Pancreas (tissue), 10 donors: Measurements from ENCODE around the gene TGM5. TPM values are rescaled to one million over a fixed set of nuclear protein-coding genes. Genes with fewer than 3 reads are reported as not detected.

Experiments used
- ATAC-seq, 4 donors: fragments of 200-7000 bp; cut with Tn5 transposase; one replicate each; pipeline versions ENCODE4 v1.8.0 to v1.9.1; 2020; ENCODE audit warnings: mild to moderate bottlenecking in 4 of 4, moderate library complexity in 4 of 4
- DNase-seq, 6 donors: peaks; one replicate each; pipeline ENCODE4 v3.0.0-alpha.2; 2020
- FAIRE-seq: peaks from 2 replicates; lab custom pipeline; 2012; peaks lifted over from hg19 to GRCh38; lab: Jason Lieb, UNC
- H3K27ac ChIP-seq, 4 donors: fragments of 200-600 bp; sonication (generic); 1 replicate in 3 of 4; 2 replicates in 1 of 4; pipeline versions ENCODE4 v1.5.0 to v1.8.0; 2020
- H3K27me3 ChIP-seq, 4 donors: fragments of 200-600 bp; one replicate each; pipeline ENCODE4 v1.8.0; 2021
- H3K36me3 ChIP-seq, 3 donors: fragments of 200-600 bp; sonication (generic) in 1 of 3; one replicate each; pipeline versions ENCODE4 v1.5.0 to v1.8.0; 2020 to 2021
- H3K4me1 ChIP-seq, 3 donors: fragments of 200-600 bp; one replicate each; pipeline ENCODE4 v1.8.0; 2021
- H3K4me3 ChIP-seq, 4 donors: fragments of 200-600 bp; sonication (generic) in 2 of 4; one replicate each; pipeline versions ENCODE4 v1.5.0 to v1.8.0; 2020 to 2021
- H3K9me3 ChIP-seq, 4 donors: fragments of 200-600 bp; one replicate each; pipeline ENCODE4 v1.8.0; 2021
- WGBS, 2 donors: extraction: QIAGEN DNeasy Blood & Tissue Kit; methylation state at CpG; one replicate each; pipeline ENCODE4 v1.1.7; 2013; 5-methylcytosine and 5-hydroxymethylcytosine counted together
- intact Hi-C, 3 donors: fragments of 100-400 bp; cut with DNase I; formaldehyde crosslinking; loops; one replicate each; pipeline versions ENCODE4 v1.11.1 to v1.14.2; 2022
- polyA plus RNA-seq, 2 donors: library from polyadenylated mRNA; stranded (reverse); fragments of 200-250 nt; gene quantifications; one replicate each; pipeline ENCODE4 v1.2.3, GENCODE V29; 2013
- total RNA-seq, 6 donors: library from RNA; stranded (reverse); fragmentation: NEBNext Ultra II Directional in 4 of 6; extraction: Animal tissue kit (Norgen Biotek cat#: 25700) in 4 of 6; gene quantifications; one replicate each; pipeline versions ENCODE4 v1.2.1 to v1.2.4, GENCODE V29; 2021 to 2023
- TF ChIP-seq, protein P1 (sequence below), 4 donors: fragments of 200-600 bp; sonication (generic) in 3 of 4; IDR thresholded peaks; one replicate each; pipeline versions ENCODE4 v1.5.0 to v1.8.0; 2021; ENCODE audit warnings: antibody characterized with exemption in 4 of 4
- donor health status: healthy with polysubstance abuse.
- donor health status: DM: no; HTN: no; CAD: no; lungs with moderate emphysema.
- donor health status: DM: no; HTN: no; CAD: no.
- donor health status: control.
- donor health status: control.
- donor health status: Bipolar disorder and iron deficiency.
- donor health status: DM: yes; HTN: yes; CAD: no.
- donor health status: DM: no; HTN: no; CAD: no.
- donor health status: DM: no; HTN: no; CAD: no.
- donor health status: DM: yes; HTN: yes; CAD: no.

Gene TGM5
- total and polyA plus RNA-seq, 8 donors = not detected

DNA sequence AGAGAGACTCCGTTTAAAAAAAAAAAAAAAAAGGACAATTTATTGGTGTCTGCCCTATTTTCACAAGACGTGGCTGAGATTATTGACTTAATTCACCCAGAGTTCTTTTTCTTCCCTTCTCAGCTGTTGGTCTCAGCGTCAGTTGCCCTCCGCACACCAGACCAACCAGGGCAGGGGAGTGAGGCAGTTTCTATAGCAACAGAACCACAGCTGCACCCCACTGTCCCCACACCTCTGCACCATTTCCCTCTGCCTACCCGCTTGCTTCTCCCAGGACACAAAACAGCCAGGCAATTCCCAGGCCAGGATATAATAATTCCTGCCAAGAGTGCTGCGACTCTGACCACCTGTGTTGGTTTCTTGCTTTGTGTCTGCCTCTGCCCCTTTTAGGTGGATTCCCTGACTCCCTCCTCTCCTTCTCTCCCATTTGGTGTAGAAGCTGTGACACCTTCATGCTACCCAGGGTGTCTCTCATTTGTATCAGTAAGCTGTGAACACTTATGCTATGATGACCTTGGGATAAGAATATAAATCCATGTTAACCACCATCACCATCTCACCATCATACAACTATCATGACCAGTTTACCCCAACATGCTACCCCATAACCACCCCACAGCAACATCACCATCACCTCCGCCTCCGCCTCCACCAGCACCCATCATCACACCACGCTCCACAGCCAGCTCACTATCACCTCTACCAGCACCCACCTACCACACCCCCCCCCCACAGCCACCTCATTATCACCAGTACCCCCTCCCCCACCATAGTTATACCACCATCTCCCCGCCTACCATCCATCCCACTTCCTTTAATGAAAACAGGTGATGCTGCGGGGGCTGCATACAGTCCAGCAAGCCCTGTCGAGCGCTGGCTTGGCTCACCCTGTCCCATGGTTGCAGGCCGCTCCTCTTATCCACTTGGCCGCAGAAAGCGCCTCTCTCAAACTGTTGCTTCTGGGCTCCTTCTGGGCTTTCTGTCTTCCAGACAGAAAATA, 46.5 kb downstream of the TGM5 start:
- DNase-seq (no peak), FAIRE-seq (no peak), ATAC-seq (no peak)
- Histone ChIP-seq H3K4me3 (no peak overlapping the region), H3K4me1 (no peaks in the 10 kb centered on the region), H3K27me3 (no peaks in the 10 kb centered on the region), H3K36me3 (no peaks in the 10 kb centered on the region), H3K9me3 (no peaks in the 10 kb centered on the region), H3K27ac (no peak overlapping the region)
- 82 to 86% methylated on average over 16 of the region's 16 CpGs for WGBS, 2 donors
- TF ChIP-seq, protein P1, sequence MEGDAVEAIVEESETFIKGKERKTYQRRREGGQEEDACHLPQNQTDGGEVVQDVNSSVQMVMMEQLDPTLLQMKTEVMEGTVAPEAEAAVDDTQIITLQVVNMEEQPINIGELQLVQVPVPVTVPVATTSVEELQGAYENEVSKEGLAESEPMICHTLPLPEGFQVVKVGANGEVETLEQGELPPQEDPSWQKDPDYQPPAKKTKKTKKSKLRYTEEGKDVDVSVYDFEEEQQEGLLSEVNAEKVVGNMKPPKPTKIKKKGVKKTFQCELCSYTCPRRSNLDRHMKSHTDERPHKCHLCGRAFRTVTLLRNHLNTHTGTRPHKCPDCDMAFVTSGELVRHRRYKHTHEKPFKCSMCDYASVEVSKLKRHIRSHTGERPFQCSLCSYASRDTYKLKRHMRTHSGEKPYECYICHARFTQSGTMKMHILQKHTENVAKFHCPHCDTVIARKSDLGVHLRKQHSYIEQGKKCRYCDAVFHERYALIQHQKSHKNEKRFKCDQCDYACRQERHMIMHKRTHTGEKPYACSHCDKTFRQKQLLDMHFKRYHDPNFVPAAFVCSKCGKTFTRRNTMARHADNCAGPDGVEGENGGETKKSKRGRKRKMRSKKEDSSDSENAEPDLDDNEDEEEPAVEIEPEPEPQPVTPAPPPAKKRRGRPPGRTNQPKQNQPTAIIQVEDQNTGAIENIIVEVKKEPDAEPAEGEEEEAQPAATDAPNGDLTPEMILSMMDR (IDR thresholded peaks at IDR 0.05) = no peak
- intact Hi-C loops = loop anchor here in 1 of 3 donors (5.0 kb wide), 1 partner anchor 62 kb away; no protein-coding TSS in a partner anchor

DNA sequence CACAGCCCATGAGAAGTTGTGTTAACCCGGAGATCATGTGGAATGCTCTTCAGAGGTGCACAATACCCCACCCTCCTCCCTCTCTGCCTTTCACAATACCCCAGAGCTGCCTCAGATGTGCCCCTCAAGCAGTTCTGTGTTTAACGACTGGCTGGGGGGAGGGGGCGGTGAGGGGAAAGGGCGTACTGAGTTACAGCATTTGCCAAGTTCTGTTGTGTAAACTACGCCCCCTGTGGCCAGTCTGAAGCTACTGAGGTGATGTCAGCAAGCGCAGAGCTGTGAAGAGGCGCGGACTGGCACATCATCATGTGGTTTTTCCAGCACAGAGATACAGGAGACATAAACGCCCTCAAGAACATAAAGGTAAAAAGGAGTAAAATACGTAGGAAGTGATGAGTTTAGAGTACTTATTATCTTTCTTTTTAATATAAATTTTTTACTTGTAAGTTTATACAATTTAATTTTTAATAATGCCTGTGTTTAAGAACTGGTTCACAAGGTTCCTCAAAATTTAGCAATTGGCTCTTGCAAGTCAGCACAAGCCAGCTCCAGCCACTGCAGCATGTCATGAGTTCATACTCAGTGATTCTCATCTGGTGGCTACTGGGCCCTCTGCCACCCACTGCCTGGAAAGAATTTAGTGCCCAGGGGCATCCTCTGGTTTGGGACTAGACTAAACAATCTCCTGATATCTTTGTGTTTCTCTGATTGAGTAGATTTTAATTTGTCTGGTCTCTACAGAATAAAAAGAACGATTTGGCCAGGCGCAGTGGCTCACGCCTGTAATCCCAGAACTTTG, 47.6 kb downstream of the TGM5 start:
- Histone ChIP-seq H3K4me3 (no peak overlapping the region), H3K36me3 (no peaks in the 10 kb centered on the region), H3K9me3 (no peaks in the 10 kb centered on the region), H3K4me1 (no peaks in the 10 kb centered on the region), H3K27ac (no peak overlapping the region), H3K27me3 (no peaks in the 10 kb centered on the region)
- FAIRE-seq (no peak), DNase-seq (no peak), ATAC-seq (peak in 1 of 4 donors; percentile 67)
- WGBS, 2 donors = 47 to 48% methylated on average over 13 of the region's 13 CpGs
- TF ChIP-seq, protein P1 (IDR thresholded peaks at IDR 0.05) = no peak
- intact Hi-C loops = no loop called here

DNA sequence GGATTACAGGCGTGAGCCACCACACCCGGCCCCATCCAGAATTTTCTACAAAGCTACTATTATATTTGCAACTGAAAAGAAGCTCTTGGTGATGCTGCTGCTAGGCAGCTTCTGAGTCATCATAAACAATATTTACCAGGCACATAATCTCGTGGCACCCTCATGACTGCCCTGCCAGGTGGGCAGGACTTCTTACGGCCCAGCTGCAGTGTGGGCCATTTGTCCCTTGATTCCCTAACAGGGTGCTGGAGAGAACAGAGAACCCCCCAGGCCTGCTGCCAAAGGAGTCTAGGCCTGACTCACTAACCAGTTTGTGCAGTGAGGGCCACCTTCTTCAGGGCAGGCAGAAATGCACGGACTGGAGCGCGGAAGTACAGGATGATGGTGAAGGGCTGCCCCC, 50.8 kb downstream of the TGM5 start:
- intact Hi-C loops = no loop called here

DNA sequence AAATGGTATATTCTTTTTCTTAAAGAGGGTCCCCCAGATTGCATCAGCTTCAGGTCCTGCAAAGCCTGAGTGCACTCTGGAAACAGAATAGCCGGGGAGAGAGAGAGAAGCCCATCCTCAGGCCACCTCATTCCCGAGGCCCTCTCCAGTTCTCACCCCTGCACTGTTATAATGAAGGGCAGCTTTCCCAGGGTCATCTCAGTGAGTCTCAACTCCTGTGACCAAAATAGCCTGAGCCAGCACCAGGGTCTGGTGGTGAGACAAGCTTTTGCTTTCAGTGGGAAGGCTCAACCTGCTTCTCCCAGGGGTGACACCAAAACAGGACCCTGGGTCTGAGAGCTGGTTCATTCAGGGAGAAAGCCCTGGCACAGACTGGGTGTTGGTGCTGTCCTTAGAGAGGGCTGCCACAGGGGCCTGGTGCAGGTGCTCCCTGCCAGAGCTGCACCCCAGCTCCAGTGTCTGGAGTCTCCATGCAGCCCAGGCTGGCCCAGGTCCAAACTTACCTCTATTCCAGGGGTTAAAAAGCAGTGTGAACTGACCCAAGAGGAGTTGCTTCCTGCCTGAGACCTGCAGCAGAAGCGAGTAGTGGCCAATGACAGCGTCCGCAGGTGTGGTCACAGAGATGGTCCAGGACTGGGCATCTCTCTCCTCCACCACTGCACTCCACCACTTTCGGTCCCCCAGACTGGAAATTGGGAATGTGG, 52.0 kb downstream of the TGM5 start:
- no peak for ATAC-seq
- TF ChIP-seq, protein P1 (IDR thresholded peaks at IDR 0.05) = no peak
- intact Hi-C loops = no loop called here

More for the DNA sequence above, 50.8 kb downstream of the TGM5 start:
- no peaks in the 10 kb centered on the region for H3K4me1 ChIP-seq
- ATAC-seq = no peak
- TF ChIP-seq, protein P1 (IDR thresholded peaks at IDR 0.05) = no peak
- no peaks in the 10 kb centered on the region for H3K9me3 ChIP-seq
- WGBS, 2 donors = 76 to 80% methylated on average over 7 of the region's 7 CpGs
- no peaks in the 10 kb centered on the region for H3K27me3 ChIP-seq
- no peak for DNase-seq
- no peaks in the 10 kb centered on the region for H3K36me3 ChIP-seq
- FAIRE-seq = no peak
- no peak overlapping the region for H3K27ac ChIP-seq
- H3K4me3 ChIP-seq = no peak overlapping the region

More for the DNA sequence above, 52.0 kb downstream of the TGM5 start:
- Histone ChIP-seq H3K4me1 (no peaks in the 10 kb centered on the region), H3K9me3 (no peaks in the 10 kb centered on the region), H3K36me3 (no peaks in the 10 kb centered on the region), H3K27me3 (no peaks in the 10 kb centered on the region), H3K27ac (no peak overlapping the region), H3K4me3 (no peak overlapping the region)
- DNase-seq = no peak
- FAIRE-seq = no peak
- WGBS, 2 donors = 83 to 84% methylated on average over 6 of the region's 6 CpGs
